ENCODE measurements around the gene ANK3.

GRCh38 chr10:60123668-60124067 is 266.0 kb downstream of the ANK3 start:
- TF ChIP-seq, protein P1, sequence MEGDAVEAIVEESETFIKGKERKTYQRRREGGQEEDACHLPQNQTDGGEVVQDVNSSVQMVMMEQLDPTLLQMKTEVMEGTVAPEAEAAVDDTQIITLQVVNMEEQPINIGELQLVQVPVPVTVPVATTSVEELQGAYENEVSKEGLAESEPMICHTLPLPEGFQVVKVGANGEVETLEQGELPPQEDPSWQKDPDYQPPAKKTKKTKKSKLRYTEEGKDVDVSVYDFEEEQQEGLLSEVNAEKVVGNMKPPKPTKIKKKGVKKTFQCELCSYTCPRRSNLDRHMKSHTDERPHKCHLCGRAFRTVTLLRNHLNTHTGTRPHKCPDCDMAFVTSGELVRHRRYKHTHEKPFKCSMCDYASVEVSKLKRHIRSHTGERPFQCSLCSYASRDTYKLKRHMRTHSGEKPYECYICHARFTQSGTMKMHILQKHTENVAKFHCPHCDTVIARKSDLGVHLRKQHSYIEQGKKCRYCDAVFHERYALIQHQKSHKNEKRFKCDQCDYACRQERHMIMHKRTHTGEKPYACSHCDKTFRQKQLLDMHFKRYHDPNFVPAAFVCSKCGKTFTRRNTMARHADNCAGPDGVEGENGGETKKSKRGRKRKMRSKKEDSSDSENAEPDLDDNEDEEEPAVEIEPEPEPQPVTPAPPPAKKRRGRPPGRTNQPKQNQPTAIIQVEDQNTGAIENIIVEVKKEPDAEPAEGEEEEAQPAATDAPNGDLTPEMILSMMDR (conservative IDR thresholded peaks at IDR 0.05; ENCODE audit: low read depth in 2 of 2), result no peak
- TF ChIP-seq EZH2 (IDR thresholded peaks at IDR 0.05; ENCODE audit: low read depth, unreplicated experiment) (no peak), POLR2AphosphoS5 (IDR thresholded peaks at IDR 0.05; ENCODE audit: low read depth) (no peak), JUNB (IDR thresholded peaks at IDR 0.05; ENCODE audit: unreplicated experiment) (no peak)
- TF ChIP-seq, protein P2, sequence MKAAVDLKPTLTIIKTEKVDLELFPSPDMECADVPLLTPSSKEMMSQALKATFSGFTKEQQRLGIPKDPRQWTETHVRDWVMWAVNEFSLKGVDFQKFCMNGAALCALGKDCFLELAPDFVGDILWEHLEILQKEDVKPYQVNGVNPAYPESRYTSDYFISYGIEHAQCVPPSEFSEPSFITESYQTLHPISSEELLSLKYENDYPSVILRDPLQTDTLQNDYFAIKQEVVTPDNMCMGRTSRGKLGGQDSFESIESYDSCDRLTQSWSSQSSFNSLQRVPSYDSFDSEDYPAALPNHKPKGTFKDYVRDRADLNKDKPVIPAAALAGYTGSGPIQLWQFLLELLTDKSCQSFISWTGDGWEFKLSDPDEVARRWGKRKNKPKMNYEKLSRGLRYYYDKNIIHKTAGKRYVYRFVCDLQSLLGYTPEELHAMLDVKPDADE (IDR thresholded peaks at IDR 0.05), result no peak
- TF ChIP-seq, protein P3, sequence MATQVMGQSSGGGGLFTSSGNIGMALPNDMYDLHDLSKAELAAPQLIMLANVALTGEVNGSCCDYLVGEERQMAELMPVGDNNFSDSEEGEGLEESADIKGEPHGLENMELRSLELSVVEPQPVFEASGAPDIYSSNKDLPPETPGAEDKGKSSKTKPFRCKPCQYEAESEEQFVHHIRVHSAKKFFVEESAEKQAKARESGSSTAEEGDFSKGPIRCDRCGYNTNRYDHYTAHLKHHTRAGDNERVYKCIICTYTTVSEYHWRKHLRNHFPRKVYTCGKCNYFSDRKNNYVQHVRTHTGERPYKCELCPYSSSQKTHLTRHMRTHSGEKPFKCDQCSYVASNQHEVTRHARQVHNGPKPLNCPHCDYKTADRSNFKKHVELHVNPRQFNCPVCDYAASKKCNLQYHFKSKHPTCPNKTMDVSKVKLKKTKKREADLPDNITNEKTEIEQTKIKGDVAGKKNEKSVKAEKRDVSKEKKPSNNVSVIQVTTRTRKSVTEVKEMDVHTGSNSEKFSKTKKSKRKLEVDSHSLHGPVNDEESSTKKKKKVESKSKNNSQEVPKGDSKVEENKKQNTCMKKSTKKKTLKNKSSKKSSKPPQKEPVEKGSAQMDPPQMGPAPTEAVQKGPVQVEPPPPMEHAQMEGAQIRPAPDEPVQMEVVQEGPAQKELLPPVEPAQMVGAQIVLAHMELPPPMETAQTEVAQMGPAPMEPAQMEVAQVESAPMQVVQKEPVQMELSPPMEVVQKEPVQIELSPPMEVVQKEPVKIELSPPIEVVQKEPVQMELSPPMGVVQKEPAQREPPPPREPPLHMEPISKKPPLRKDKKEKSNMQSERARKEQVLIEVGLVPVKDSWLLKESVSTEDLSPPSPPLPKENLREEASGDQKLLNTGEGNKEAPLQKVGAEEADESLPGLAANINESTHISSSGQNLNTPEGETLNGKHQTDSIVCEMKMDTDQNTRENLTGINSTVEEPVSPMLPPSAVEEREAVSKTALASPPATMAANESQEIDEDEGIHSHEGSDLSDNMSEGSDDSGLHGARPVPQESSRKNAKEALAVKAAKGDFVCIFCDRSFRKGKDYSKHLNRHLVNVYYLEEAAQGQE (IDR thresholded peaks at IDR 0.05; ENCODE audit: unreplicated experiment), result no peak

Measured in GM23338 (cell line).